ENCODE data around the gene CSAG1. TPM values are rescaled to one million over a fixed set of nuclear protein-coding genes. Genes with fewer than 3 reads are reported as not detected.
"Not testable (repeated sequence)": the region's sequence is repeated elsewhere in the genome, so short reads cannot be mapped to it uniquely, and the experiment has no call there.

The CSAG1 gene
- polyA plus RNA-seq, 1 of the 3 experiments (the other 2 are of a cell fraction): 55.1 TPM

GRCh38 chrX:152725409-152725808 is 8.1 kb downstream of the CSAG1 start:
- Histone ChIP-seq H3K9me3 (no peaks in the 10 kb centered on the region), H3K4me1 (ENCODE audit: control insufficient read depth in 1 of 2, insufficient read depth in 2 of 2, low read depth in 1 of 2, low read length in 1 of 2) (no peaks in the 10 kb centered on the region), H3K9ac (no peak overlapping the region), H3K36me3 (replicated peaks in 1 of 2; ENCODE audit: control insufficient read depth in 1 of 2, insufficient read depth in 2 of 2, low read length in 1 of 2) (no peaks in the 10 kb centered on the region), H3K27me3 (ENCODE audit: insufficient read depth) (no peaks in the 10 kb centered on the region), H3K9me2 (no peaks in the 10 kb centered on the region), H3K4me3 (ENCODE audit: low read depth in 2 of 2, low read length in 1 of 2) (no peak overlapping the region), H4K20me1 (ENCODE audit: insufficient read depth) (no peaks in the 10 kb centered on the region), H2AFZ (ENCODE audit: low read depth) (no peak overlapping the region), H3K4me2 (no peak overlapping the region), H3K27ac (ENCODE audit: low read depth in 2 of 2, low read length in 1 of 2) (no peak overlapping the region), H3F3A (replicated peaks; ENCODE audit: insufficient read depth) (no peaks in the 10 kb centered on the region), H3K79me2 (ENCODE audit: insufficient read depth) (0 out of 2 replicates have a peak, but pooled peaks cover 10% of the 10 kb centered on the region)
- TF ChIP-seq PBX3 (IDR thresholded peaks at IDR 0.05): no peak
- TF ChIP-seq EP300 (IDR thresholded peaks at IDR 0.05; ENCODE audit: borderline replicate concordance in 1 of 2, low read depth in 1 of 2, low read length in 1 of 2): no peak
- TF ChIP-seq RAD21 (IDR thresholded peaks at IDR 0.05; ENCODE audit: low read length): no peak
- no peak for TF ChIP-seq FOXM1 (IDR thresholded peaks at IDR 0.05; ENCODE audit: low read depth)
- TF ChIP-seq YY1 (IDR thresholded peaks at IDR 0.05; ENCODE audit: low read depth): no peak
- TF ChIP-seq USF1 (IDR thresholded peaks at IDR 0.05; ENCODE audit: borderline replicate concordance, low read depth): no peak
- no peak for TF ChIP-seq SMC3 (IDR thresholded peaks at IDR 0.05; ENCODE audit: low read depth, low read length)
- TF ChIP-seq RFX5 (IDR thresholded peaks at IDR 0.05; ENCODE audit: low read length): no peak
- TF ChIP-seq TAF1 (IDR thresholded peaks at IDR 0.05; ENCODE audit: borderline replicate concordance, low read depth, low read length): no peak
- TF ChIP-seq MXI1 (IDR thresholded peaks at IDR 0.05; ENCODE audit: low read depth, low read length): no peak
- TF ChIP-seq RCOR1 (IDR thresholded peaks at IDR 0.05; ENCODE audit: low read length): no peak
- TF ChIP-seq USF2 (IDR thresholded peaks at IDR 0.05; ENCODE audit: borderline replicate concordance, low read depth, low read length): no peak
- TF ChIP-seq ELF1 (IDR thresholded peaks at IDR 0.05): no peak
- no peak for TF ChIP-seq SIN3A (IDR thresholded peaks at IDR 0.05; ENCODE audit: borderline replicate concordance, low read depth, low read length)
- no peak for TF ChIP-seq MEF2A (IDR thresholded peaks at IDR 0.05; ENCODE audit: borderline replicate concordance, low read depth)
- TF ChIP-seq TCF12 (IDR thresholded peaks at IDR 0.05): no peak
- TF ChIP-seq ZBTB33 (IDR thresholded peaks at IDR 0.05; ENCODE audit: borderline replicate concordance, low read depth): no peak
- ChIA-PET POLR2A (no interaction called here), CTCF (no interaction called here)
- no peak for DNase-seq
- WGBS (ENCODE audit: low lambda C conversion rate): 43% methylated on average over 5 of the region's 7 CpGs

- H3K4me1 ChIP-seq (ENCODE audit: control insufficient read depth in 1 of 2, insufficient read depth in 2 of 2, low read depth in 1 of 2, low read length in 1 of 2); CTCF ChIA-PET; H3K9ac ChIP-seq; H3K4me2 ChIP-seq; POLR2A ChIA-PET; DNase-seq; H3K4me3 ChIP-seq (ENCODE audit: low read depth in 2 of 2, low read length in 1 of 2); H3K9me3 ChIP-seq; H3K27me3 ChIP-seq (ENCODE audit: insufficient read depth); H3K9me2 ChIP-seq; H2AFZ ChIP-seq (ENCODE audit: low read depth); H3K27ac ChIP-seq (ENCODE audit: low read depth in 2 of 2, low read length in 1 of 2); H3K36me3 ChIP-seq (replicated peaks in 1 of 2; ENCODE audit: control insufficient read depth in 1 of 2, insufficient read depth in 2 of 2, low read length in 1 of 2); H4K20me1 ChIP-seq (ENCODE audit: insufficient read depth); H3K79me2 ChIP-seq (ENCODE audit: insufficient read depth); H3F3A ChIP-seq (replicated peaks; ENCODE audit: insufficient read depth): not testable (repeated sequence)
- WGBS (ENCODE audit: low lambda C conversion rate): no CpG with 5 or more reads among the region's 35 CpGs
Measured at GRCh38 chrX:152713815-152714787, 19.4 kb downstream of the CSAG1 start, which contains the start of gene MAGEA2B. MAGEA2B (plus strand) TSS chrX:152714628; CDS start chrX:152717107, 2,479 bp downstream.

GRCh38 chrX:152713195-152713594 is 20.3 kb downstream of the CSAG1 start:
- H3K9me3 ChIP-seq; H3K27ac ChIP-seq (ENCODE audit: low read depth in 2 of 2, low read length in 1 of 2); H3K4me3 ChIP-seq (ENCODE audit: low read depth in 2 of 2, low read length in 1 of 2); H2AFZ ChIP-seq (ENCODE audit: low read depth); H4K20me1 ChIP-seq (ENCODE audit: insufficient read depth); CTCF ChIA-PET; DNase-seq; POLR2A ChIA-PET; H3K4me1 ChIP-seq (ENCODE audit: control insufficient read depth in 1 of 2, insufficient read depth in 2 of 2, low read depth in 1 of 2, low read length in 1 of 2); H3K4me2 ChIP-seq; H3K27me3 ChIP-seq (ENCODE audit: insufficient read depth); H3K9me2 ChIP-seq; H3K9ac ChIP-seq; H3F3A ChIP-seq (replicated peaks; ENCODE audit: insufficient read depth); H3K79me2 ChIP-seq (ENCODE audit: insufficient read depth); H3K36me3 ChIP-seq (replicated peaks in 1 of 2; ENCODE audit: control insufficient read depth in 1 of 2, insufficient read depth in 2 of 2, low read length in 1 of 2): not testable (repeated sequence)
- no CpG with 5 or more reads among the region's 5 CpGs for WGBS (ENCODE audit: low lambda C conversion rate)

All from SK-N-SH (cell line).